ENCODE results near the gene CCN5. TPM values are rescaled to one million over a fixed set of nuclear protein-coding genes. Genes with fewer than 3 reads are reported as not detected.
A peak's percentile ranks its signal among the peaks of the same experiment; 100 is the strongest.

The CCN5 gene
- total and polyA plus RNA-seq, 2 of the 13 experiments (the other 11 are each of a cell fraction or from before 2014, with no cell fraction given): 0.12 TPM; not detected in 1

DNA sequence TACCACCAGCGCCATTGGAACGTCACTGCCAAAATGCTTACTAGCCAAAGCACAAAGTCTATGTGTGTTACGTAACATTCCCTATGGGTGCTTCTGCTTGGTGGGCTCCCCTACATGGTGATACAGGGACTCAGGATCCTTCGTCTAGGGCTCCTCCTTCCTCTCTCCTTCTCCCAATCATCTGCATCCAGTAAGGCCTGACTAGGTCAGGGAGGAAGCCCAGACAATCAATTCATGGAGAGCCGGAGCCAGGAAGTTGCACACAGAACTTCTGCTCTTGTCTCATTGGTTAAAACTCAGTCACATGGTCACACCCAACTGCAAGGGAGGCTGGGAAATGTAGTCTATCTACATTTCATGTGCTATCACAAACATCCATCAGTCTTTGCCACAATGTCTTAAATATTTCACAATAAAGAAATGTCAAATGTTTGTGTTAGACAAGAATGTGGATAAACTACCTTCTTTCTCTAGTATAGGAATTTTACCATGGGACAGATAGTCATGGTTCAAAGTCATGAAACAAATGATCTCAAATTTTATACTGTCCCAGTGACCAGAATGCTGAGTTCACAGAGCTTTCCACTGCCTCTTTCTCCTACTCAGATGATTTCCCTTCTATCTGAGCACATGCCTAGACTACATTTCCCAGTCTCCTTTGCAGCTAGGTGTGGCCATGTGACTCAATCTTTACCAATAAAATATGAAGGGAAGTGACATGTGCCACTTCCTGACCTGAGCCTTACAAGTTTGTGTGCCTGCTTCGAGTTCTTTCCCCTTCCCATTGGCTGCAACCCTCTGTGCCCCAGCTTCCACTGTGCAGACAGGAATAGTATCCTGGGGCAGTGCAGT lies 21.2 kb downstream of the CCN5 start (continued):
- TF ChIP-seq, protein P1, sequence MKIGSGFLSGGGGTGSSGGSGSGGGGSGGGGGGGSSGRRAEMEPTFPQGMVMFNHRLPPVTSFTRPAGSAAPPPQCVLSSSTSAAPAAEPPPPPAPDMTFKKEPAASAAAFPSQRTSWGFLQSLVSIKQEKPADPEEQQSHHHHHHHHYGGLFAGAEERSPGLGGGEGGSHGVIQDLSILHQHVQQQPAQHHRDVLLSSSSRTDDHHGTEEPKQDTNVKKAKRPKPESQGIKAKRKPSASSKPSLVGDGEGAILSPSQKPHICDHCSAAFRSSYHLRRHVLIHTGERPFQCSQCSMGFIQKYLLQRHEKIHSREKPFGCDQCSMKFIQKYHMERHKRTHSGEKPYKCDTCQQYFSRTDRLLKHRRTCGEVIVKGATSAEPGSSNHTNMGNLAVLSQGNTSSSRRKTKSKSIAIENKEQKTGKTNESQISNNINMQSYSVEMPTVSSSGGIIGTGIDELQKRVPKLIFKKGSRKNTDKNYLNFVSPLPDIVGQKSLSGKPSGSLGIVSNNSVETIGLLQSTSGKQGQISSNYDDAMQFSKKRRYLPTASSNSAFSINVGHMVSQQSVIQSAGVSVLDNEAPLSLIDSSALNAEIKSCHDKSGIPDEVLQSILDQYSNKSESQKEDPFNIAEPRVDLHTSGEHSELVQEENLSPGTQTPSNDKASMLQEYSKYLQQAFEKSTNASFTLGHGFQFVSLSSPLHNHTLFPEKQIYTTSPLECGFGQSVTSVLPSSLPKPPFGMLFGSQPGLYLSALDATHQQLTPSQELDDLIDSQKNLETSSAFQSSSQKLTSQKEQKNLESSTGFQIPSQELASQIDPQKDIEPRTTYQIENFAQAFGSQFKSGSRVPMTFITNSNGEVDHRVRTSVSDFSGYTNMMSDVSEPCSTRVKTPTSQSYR (CRISPR knock-in tag; IDR thresholded peaks at IDR 0.05; ENCODE audit: borderline replicate concordance): no peak
- no peak for TF ChIP-seq HIVEP1 (CRISPR knock-in tag; IDR thresholded peaks at IDR 0.05)
- TF ChIP-seq, protein P2, sequence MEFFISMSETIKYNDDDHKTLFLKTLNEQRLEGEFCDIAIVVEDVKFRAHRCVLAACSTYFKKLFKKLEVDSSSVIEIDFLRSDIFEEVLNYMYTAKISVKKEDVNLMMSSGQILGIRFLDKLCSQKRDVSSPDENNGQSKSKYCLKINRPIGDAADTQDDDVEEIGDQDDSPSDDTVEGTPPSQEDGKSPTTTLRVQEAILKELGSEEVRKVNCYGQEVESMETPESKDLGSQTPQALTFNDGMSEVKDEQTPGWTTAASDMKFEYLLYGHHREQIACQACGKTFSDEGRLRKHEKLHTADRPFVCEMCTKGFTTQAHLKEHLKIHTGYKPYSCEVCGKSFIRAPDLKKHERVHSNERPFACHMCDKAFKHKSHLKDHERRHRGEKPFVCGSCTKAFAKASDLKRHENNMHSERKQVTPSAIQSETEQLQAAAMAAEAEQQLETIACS (CRISPR knock-in tag; IDR thresholded peaks at IDR 0.05): no peak
- TF ChIP-seq, protein P3, sequence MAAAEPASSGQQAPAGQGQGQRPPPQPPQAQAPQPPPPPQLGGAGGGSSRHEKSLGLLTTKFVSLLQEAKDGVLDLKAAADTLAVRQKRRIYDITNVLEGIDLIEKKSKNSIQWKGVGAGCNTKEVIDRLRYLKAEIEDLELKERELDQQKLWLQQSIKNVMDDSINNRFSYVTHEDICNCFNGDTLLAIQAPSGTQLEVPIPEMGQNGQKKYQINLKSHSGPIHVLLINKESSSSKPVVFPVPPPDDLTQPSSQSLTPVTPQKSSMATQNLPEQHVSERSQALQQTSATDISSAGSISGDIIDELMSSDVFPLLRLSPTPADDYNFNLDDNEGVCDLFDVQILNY (CRISPR knock-in tag; conservative IDR thresholded peaks at IDR 0.05): no peak
- no peak for TF ChIP-seq KLF12 (CRISPR knock-in tag; IDR thresholded peaks at IDR 0.05; ENCODE audit: borderline replicate concordance)
- TF ChIP-seq ONECUT2 (CRISPR knock-in tag; IDR thresholded peaks at IDR 0.05): peak; percentile 81
- no peak for TF ChIP-seq ZNF468 (CRISPR knock-in tag; IDR thresholded peaks at IDR 0.05)
- TF ChIP-seq, protein P4, sequence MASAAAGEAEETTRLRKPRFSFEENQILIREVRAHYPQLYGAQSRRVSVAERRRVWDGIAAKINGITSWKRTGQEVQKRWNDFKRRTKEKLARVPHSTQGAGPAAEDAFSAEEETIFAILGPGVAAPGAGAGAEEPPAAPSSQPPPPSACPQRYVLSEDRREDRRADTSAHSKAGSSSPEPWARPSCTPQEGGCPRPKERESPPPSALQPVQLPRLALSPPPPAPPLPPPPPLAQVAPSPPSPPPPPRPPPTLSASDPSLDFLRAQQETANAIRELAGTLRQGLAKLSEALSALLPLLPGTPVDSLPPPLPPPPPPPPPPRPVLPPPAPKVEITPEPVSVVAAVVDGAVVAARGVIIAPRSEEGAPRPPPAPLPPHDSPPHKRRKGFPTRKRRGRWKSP (CRISPR knock-in tag; IDR thresholded peaks at IDR 0.05): no peak
- TF ChIP-seq ARNT2 (CRISPR knock-in tag; IDR thresholded peaks at IDR 0.05; ENCODE audit: low read depth): no peak
- TF ChIP-seq ZNF432 (CRISPR knock-in tag; IDR thresholded peaks at IDR 0.05; ENCODE audit: borderline replicate concordance): no peak
- TF ChIP-seq SOX5 (CRISPR knock-in tag; IDR thresholded peaks at IDR 0.05; ENCODE audit: borderline replicate concordance): no peak
- no peak for TF ChIP-seq TAF15 (IDR thresholded peaks at IDR 0.05; ENCODE audit: low read depth, low read length, poor library complexity, severe bottlenecking)
- TF ChIP-seq GTF2F1 (IDR thresholded peaks at IDR 0.05; ENCODE audit: low read length): no peak
- TF ChIP-seq, protein P5, sequence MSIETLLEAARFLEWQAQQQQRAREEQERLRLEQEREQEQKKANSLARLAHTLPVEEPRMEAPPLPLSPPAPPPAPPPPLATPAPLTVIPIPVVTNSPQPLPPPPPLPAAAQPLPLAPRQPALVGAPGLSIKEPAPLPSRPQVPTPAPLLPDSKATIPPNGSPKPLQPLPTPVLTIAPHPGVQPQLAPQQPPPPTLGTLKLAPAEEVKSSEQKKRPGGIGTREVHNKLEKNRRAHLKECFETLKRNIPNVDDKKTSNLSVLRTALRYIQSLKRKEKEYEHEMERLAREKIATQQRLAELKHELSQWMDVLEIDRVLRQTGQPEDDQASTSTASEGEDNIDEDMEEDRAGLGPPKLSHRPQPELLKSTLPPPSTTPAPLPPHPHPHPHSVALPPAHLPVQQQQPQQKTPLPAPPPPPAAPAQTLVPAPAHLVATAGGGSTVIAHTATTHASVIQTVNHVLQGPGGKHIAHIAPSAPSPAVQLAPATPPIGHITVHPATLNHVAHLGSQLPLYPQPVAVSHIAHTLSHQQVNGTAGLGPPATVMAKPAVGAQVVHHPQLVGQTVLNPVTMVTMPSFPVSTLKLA (IDR thresholded peaks at IDR 0.05): peak; percentile 89
- TF ChIP-seq, protein P6, sequence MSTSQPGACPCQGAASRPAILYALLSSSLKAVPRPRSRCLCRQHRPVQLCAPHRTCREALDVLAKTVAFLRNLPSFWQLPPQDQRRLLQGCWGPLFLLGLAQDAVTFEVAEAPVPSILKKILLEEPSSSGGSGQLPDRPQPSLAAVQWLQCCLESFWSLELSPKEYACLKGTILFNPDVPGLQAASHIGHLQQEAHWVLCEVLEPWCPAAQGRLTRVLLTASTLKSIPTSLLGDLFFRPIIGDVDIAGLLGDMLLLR (CRISPR knock-in tag; IDR thresholded peaks at IDR 0.05): no peak
- peak; percentile 12; the same call in 1 of the 3 replicates for TF ChIP-seq MXI1 (IDR thresholded peaks at IDR 0.05; ENCODE audit: borderline replicate concordance, low read depth, low read length)
- TF ChIP-seq SAFB2 (CRISPR knock-in tag; IDR thresholded peaks at IDR 0.05; ENCODE audit: borderline replicate concordance, low read depth): no peak
- TF ChIP-seq EZH2 (conservative IDR thresholded peaks at IDR 0.05; ENCODE audit: low read depth, low read length): no peak
- 0 out of 2 replicates have a peak, but pooled peaks have one; percentile 5 for TF ChIP-seq NFATC3 (CRISPR knock-in tag; IDR thresholded peaks at IDR 0.05)
- no peak for TF ChIP-seq FLYWCH1 (CRISPR knock-in tag; IDR thresholded peaks at IDR 0.05)
- no peak for TF ChIP-seq ZNF557 (CRISPR knock-in tag; IDR thresholded peaks at IDR 0.05)
- TF ChIP-seq RAD51 (IDR thresholded peaks at IDR 0.05; ENCODE audit: borderline replicate concordance): peak; percentile 58; the same call in 1 of the 2 replicates
